Astrocyte (in vitro differentiated cells and primary cell): ENCODE results near the gene BBOX1. TPM values are rescaled to one million over a fixed set of nuclear protein-coding genes. Genes with fewer than 3 reads are reported as not detected.

Experiments
- DNase-seq: peaks from one replicate; pipeline ENCODE4 v3.0.0-alpha.2; 2010; ENCODE audit warnings: low read depth
- FAIRE-seq: peaks from 2 replicates; lab custom pipeline; 2011; peaks lifted over from hg19 to GRCh38; lab: Jason Lieb, UNC
- H2AFZ ChIP-seq: 2 replicates; pipeline ENCODE4 v1.6.0; 2012; ENCODE audit warnings: low read depth, low read length, inconsistent platforms
- H3K27ac ChIP-seq: 2 replicates; pipeline ENCODE4 v1.5.1; 2011; ENCODE audit warnings: low read depth, low read length, inconsistent platforms
- H3K27me3 ChIP-seq: 2 replicates; pipeline ENCODE4 v1.6.0; 2011; ENCODE audit warnings: low read length, inconsistent platforms; ENCODE audit not compliant: insufficient read depth
- H3K36me3 ChIP-seq: 2 replicates; pipeline ENCODE4 v1.5.1; 2011; ENCODE audit warnings: low read length, inconsistent platforms; ENCODE audit not compliant: insufficient read depth
- H3K4me1 ChIP-seq: 2 replicates; pipeline ENCODE4 v1.5.1; 2011; ENCODE audit warnings: low read length, inconsistent platforms; ENCODE audit not compliant: insufficient read depth
- H3K4me2 ChIP-seq: 2 replicates; pipeline ENCODE4 v1.6.0; 2012; ENCODE audit warnings: low read length, inconsistent platforms
- H3K4me3 ChIP-seq: 2 replicates; pipeline ENCODE4 v1.5.1; 2011; ENCODE audit warnings: low read depth, mild to moderate bottlenecking, low read length, inconsistent platforms; ENCODE audit not compliant: insufficient read depth
- H3K79me2 ChIP-seq: 2 replicates; pipeline ENCODE4 v1.6.0; 2012; ENCODE audit warnings: mild to moderate bottlenecking, low read length, inconsistent platforms; ENCODE audit not compliant: insufficient read depth
- H3K9ac ChIP-seq: 2 replicates; pipeline ENCODE4 v1.6.0; 2012; ENCODE audit warnings: mild to moderate bottlenecking, low read length, inconsistent platforms
- H3K9me3 ChIP-seq: 2 replicates; pipeline ENCODE4 v1.5.1; 2012; ENCODE audit warnings: low read depth, mild to moderate bottlenecking, low read length, inconsistent platforms; ENCODE audit not compliant: insufficient read depth
- H4K20me1 ChIP-seq: 2 replicates; pipeline ENCODE4 v1.6.0; 2012; ENCODE audit warnings: low read length, inconsistent platforms; ENCODE audit not compliant: insufficient read depth
- H3K27ac Mint-ChIP-seq: one replicate; pipeline ENCODE4 v1.8.0; 2021; ENCODE audit warnings: mild to moderate bottlenecking, mixed read lengths; ENCODE audit not compliant: unreplicated experiment
- H3K27me3 Mint-ChIP-seq: one replicate; pipeline ENCODE4 v1.8.0; 2021; ENCODE audit warnings: low read depth, mixed read lengths; ENCODE audit not compliant: unreplicated experiment
- H3K36me3 Mint-ChIP-seq: one replicate; pipeline ENCODE4 v1.8.0; 2021; ENCODE audit warnings: low read depth, mixed read lengths; ENCODE audit not compliant: unreplicated experiment
- H3K4me1 Mint-ChIP-seq: one replicate; pipeline ENCODE4 v1.8.0; 2021; ENCODE audit warnings: low read depth, mixed read lengths; ENCODE audit not compliant: unreplicated experiment
- H3K4me3 Mint-ChIP-seq: one replicate; pipeline ENCODE4 v1.8.0; 2021; ENCODE audit warnings: mild to moderate bottlenecking, moderate library complexity, mixed read lengths; ENCODE audit not compliant: unreplicated experiment
- H3K9me3 Mint-ChIP-seq: one replicate; pipeline ENCODE4 v1.8.0; 2021; ENCODE audit warnings: mild to moderate bottlenecking, mixed read lengths; ENCODE audit not compliant: unreplicated experiment
- CTCF ChIP-seq: IDR thresholded peaks from 2 replicates; pipeline ENCODE4 v1.5.1; 2011; ENCODE audit warnings: low read depth, mild to moderate bottlenecking, inconsistent platforms, low read length, moderate library complexity; ENCODE audit not compliant: insufficient read depth
- EZH2 ChIP-seq: IDR thresholded peaks from 2 replicates; pipeline ENCODE4 v1.6.1; 2012; ENCODE audit warnings: mild to moderate bottlenecking, low read length, inconsistent platforms; ENCODE audit not compliant: insufficient read depth
- total RNA-seq: library from RNA; stranded (reverse); gene quantifications from 2 replicates; pipeline ENCODE4 v1.2.1, GENCODE V29; 2021

Gene BBOX1
- total RNA-seq, 1 donor from 2014 or later = 0.39 TPM

DNA sequence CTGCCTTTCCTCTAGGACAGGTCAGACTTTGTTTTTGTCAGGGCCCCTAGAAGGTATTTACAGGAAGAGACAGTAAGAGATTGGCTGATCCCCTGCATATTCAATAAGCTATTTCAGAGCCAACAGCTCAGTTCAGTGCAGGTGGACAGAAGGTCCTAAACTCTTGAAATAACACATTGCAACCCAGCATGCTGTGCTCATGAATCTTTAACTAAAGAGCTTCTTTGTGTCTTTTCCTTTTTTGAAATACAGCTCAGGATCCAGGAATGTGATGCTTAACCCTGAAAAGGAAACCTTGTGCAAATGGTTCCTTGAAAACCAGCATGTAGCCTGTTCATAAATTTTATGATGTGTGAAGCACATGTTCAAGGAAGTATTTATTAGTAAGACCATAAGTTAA lies 43.9 kb downstream of the BBOX1 start:
- H3K27me3 Mint-ChIP-seq = no peaks in the 10 kb centered on the region
- H3K4me3 ChIP-seq = no peak overlapping the region
- peak; percentile 55 for DNase-seq
- no peak overlapping the region for H3K4me2 ChIP-seq
- H3K9me3 ChIP-seq = no peaks in the 10 kb centered on the region
- H3K27ac ChIP-seq = no peak overlapping the region
- peak; percentile 43 for FAIRE-seq
- no peaks in the 10 kb centered on the region for H3K27me3 ChIP-seq
- no peaks in the 10 kb centered on the region for H3K79me2 ChIP-seq
- H2AFZ ChIP-seq = no peak overlapping the region
- H3K4me3 Mint-ChIP-seq = no peak overlapping the region
- H4K20me1 ChIP-seq = no peaks in the 10 kb centered on the region
- H3K9me3 Mint-ChIP-seq = peaks cover under 1% of the 10 kb centered on the region
- no peaks in the 10 kb centered on the region for H3K36me3 ChIP-seq
- no peaks in the 10 kb centered on the region for H3K36me3 Mint-ChIP-seq
- no peak overlapping the region for H3K9ac ChIP-seq
- H3K27ac Mint-ChIP-seq = no peak overlapping the region
- no peaks in the 10 kb centered on the region for H3K4me1 ChIP-seq
- TF ChIP-seq EZH2 = no peak
- no peak for TF ChIP-seq CTCF
- H3K4me1 Mint-ChIP-seq = peaks cover 28% of the 10 kb centered on the region

GRCh38 chr11:27085111-27085510 lies 44.5 kb downstream of the BBOX1 start:
- H3K27ac ChIP-seq = no peak overlapping the region
- H3K4me1 ChIP-seq = no peaks in the 10 kb centered on the region
- no peak overlapping the region for H3K9ac ChIP-seq
- TF ChIP-seq CTCF = no peak
- TF ChIP-seq EZH2 = no peak
- H3K9me3 ChIP-seq = no peaks in the 10 kb centered on the region
- H3K4me3 ChIP-seq = no peak overlapping the region
- H3K36me3 ChIP-seq = no peaks in the 10 kb centered on the region
- FAIRE-seq (no peak), DNase-seq (no peak)
- no peak overlapping the region for H2AFZ ChIP-seq
- H3K27ac Mint-ChIP-seq = peak overlapping the region; percentile 23
- no peaks in the 10 kb centered on the region for H3K27me3 ChIP-seq
- no peaks in the 10 kb centered on the region for H3K27me3 Mint-ChIP-seq
- H3K4me2 ChIP-seq = no peak overlapping the region
- peaks cover 6% of the 10 kb centered on the region for H3K9me3 Mint-ChIP-seq
- H3K79me2 ChIP-seq = no peaks in the 10 kb centered on the region
- peaks cover 28% of the 10 kb centered on the region for H3K4me1 Mint-ChIP-seq
- no peaks in the 10 kb centered on the region for H4K20me1 ChIP-seq
- no peaks in the 10 kb centered on the region for H3K36me3 Mint-ChIP-seq
- H3K4me3 Mint-ChIP-seq = no peak overlapping the region

DNA sequence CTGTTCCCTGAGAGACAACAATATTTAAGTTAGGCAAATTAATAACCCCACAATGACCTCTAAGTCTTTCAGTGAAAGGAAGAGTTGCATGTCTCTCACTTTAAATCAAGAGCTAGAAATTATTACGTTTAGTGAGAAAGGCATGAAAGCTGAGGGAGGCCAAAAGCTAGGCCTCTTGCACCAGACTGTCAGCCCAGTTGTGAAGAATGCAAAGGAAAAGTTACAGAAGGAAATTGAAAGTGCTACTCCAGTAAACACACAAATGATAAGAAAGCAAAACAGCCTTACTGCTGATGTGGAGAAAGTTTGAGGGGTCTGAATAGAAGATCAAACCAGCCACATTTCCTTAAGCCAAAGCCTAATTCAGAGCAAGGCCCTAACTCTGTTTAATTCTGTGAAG lies 45.0 kb downstream of the BBOX1 start:
- Histone ChIP-seq H2AFZ (no peak overlapping the region), H3K9me3 (no peaks in the 10 kb centered on the region), H3K4me2 (no peak overlapping the region), H3K79me2 (no peaks in the 10 kb centered on the region), H3K4me3 (no peak overlapping the region), H3K36me3 (no peaks in the 10 kb centered on the region), H4K20me1 (no peaks in the 10 kb centered on the region), H3K9ac (no peak overlapping the region), H3K27me3 (no peaks in the 10 kb centered on the region), H3K4me1 (no peaks in the 10 kb centered on the region), H3K27ac (no peak overlapping the region)
- Mint-ChIP-seq H3K4me3 (no peak overlapping the region), H3K27ac (peak overlapping the region; percentile 23), H3K4me1 (peaks cover 28% of the 10 kb centered on the region), H3K27me3 (no peaks in the 10 kb centered on the region), H3K36me3 (no peaks in the 10 kb centered on the region), H3K9me3 (peaks cover 10% of the 10 kb centered on the region)
- FAIRE-seq = no peak
- no peak for DNase-seq
- TF ChIP-seq CTCF (no peak), EZH2 (no peak)
